ENCODE measurements around the gene DBI. TPM values are rescaled to one million over a fixed set of nuclear protein-coding genes. Genes with fewer than 3 reads are reported as not detected.

The DBI gene
- total and polyA plus RNA-seq, 2 donors (not counting 1 experiment from before 2014, with no cell fraction given) = 45.2 to 69.4 TPM

GRCh38 chr2:119415630-119416029 is 48.9 kb downstream of the DBI start:
- Histone ChIP-seq H4K20me1 (ENCODE audit: control insufficient read depth, insufficient read depth, low read length, poor library complexity, severe bottlenecking) (no peaks in the 10 kb centered on the region), H3K79me2 (ENCODE audit: control insufficient read depth, insufficient read depth, low read length) (no peaks in the 10 kb centered on the region), H3K4me3 (ENCODE audit: control extremely low read depth in 1 of 5, extremely low read depth in 1 of 5, insufficient read depth in 1 of 5, low read depth in 2 of 5, low read length in 4 of 5) (no peak overlapping the region), H3K9me3 (ENCODE audit: control extremely low read depth in 1 of 3, control insufficient read depth in 2 of 3, insufficient read depth in 1 of 3, low read length in 2 of 3) (peaks cover 0 to 1% (median 0%) of the 10 kb centered on the region in 3 donors), H3K4me2 (replicated peaks; ENCODE audit: low read depth, low read length, poor library complexity, severe bottlenecking) (no peak overlapping the region), H2AFZ (ENCODE audit: insufficient read depth, low read depth, low read length, poor library complexity, severe bottlenecking) (no peak overlapping the region), H3K27me3 (replicated peaks in 1 of 4; ENCODE audit: control extremely low read depth in 1 of 4, control insufficient read depth in 3 of 4, insufficient read depth in 4 of 4, low read length in 3 of 4) (peaks cover 0 to 6% (median 0%) of the 10 kb centered on the region in 4 experiments), H3K9ac (ENCODE audit: low read length) (no peak overlapping the region), H3K36me3 (replicated peaks in 1 of 2; ENCODE audit: control extremely low read depth in 1 of 2, control insufficient read depth in 1 of 2, extremely low read depth in 1 of 2, insufficient read depth in 2 of 2, low read length in 1 of 2) (no peaks in the 10 kb centered on the region), H3K27ac (ENCODE audit: low read length in 2 of 2) (no peak overlapping the region), H3K4me1 (ENCODE audit: control insufficient read depth in 2 of 2, insufficient read depth in 2 of 2, low read length in 2 of 2) (peaks cover 5 to 14% of the 10 kb centered on the region in 2 donors)
- ATAC-seq (ENCODE audit: low read depth) (no peak), DNase-seq (no peak)
- no peak overlapping the region for H3K27ac Mint-ChIP-seq
- H3K9me3 Mint-ChIP-seq (ENCODE audit: insufficient read depth) = no peaks in the 10 kb centered on the region
- WGBS (ENCODE audit: insufficient coverage) = no CpG with 5 or more reads among the region's 1 CpG
- CTCF ChIA-PET = interaction anchor here (1.5 kb wide), 1 partner anchor 9 kb away, joined by 4 read pairs; no protein-coding TSS in a partner anchor
- intact Hi-C loops (cut with micrococcal nuclease) = no loop called here
- TF ChIP-seq EZH2 (IDR thresholded peaks at IDR 0.05; ENCODE audit: borderline replicate concordance, insufficient read depth, low read depth, low read length, poor library complexity, severe bottlenecking) (no peak), CTCF (IDR thresholded peaks at IDR 0.05) (no peak)
- H3K4me3 Mint-ChIP-seq = no peak overlapping the region
- POLR2A ChIA-PET = no interaction called here
- peaks cover 23% of the 10 kb centered on the region for H3K27me3 Mint-ChIP-seq
- peaks cover 17% of the 10 kb centered on the region for H3K4me1 Mint-ChIP-seq

- intact Hi-C loops (cut with micrococcal nuclease) = no loop called here
- Histone ChIP-seq H3K27me3 (replicated peaks in 1 of 4; ENCODE audit: control extremely low read depth in 1 of 4, control insufficient read depth in 3 of 4, insufficient read depth in 4 of 4, low read length in 3 of 4) (peaks cover 0 to 13% (median 3%) of the 10 kb centered on the region in 4 experiments), H2AFZ (ENCODE audit: insufficient read depth, low read depth, low read length, poor library complexity, severe bottlenecking) (no peak overlapping the region), H3K4me3 (ENCODE audit: control extremely low read depth in 1 of 5, extremely low read depth in 1 of 5, insufficient read depth in 1 of 5, low read depth in 2 of 5, low read length in 4 of 5) (no peak overlapping the region), H3K9me3 (ENCODE audit: control extremely low read depth in 1 of 3, control insufficient read depth in 2 of 3, insufficient read depth in 1 of 3, low read length in 2 of 3) (peaks cover 1 to 7% (median 3%) of the 10 kb centered on the region in 3 donors), H3K36me3 (replicated peaks in 1 of 2; ENCODE audit: control extremely low read depth in 1 of 2, control insufficient read depth in 1 of 2, extremely low read depth in 1 of 2, insufficient read depth in 2 of 2, low read length in 1 of 2) (no peaks in the 10 kb centered on the region), H3K4me1 (ENCODE audit: control insufficient read depth in 2 of 2, insufficient read depth in 2 of 2, low read length in 2 of 2) (peaks cover 5 to 14% of the 10 kb centered on the region in 2 donors), H3K4me2 (replicated peaks; ENCODE audit: low read depth, low read length, poor library complexity, severe bottlenecking) (no peak overlapping the region), H3K9ac (ENCODE audit: low read length) (no peak overlapping the region), H4K20me1 (ENCODE audit: control insufficient read depth, insufficient read depth, low read length, poor library complexity, severe bottlenecking) (no peaks in the 10 kb centered on the region), H3K27ac (ENCODE audit: low read length in 2 of 2) (no peak overlapping the region), H3K79me2 (ENCODE audit: control insufficient read depth, insufficient read depth, low read length) (no peaks in the 10 kb centered on the region)
- 100% methylated on average over 1 of the region's 4 CpGs for WGBS (ENCODE audit: insufficient coverage)
- H3K4me3 Mint-ChIP-seq = no peak overlapping the region
- H3K27me3 Mint-ChIP-seq = peaks cover 21% of the 10 kb centered on the region
- no peaks in the 10 kb centered on the region for H3K9me3 Mint-ChIP-seq (ENCODE audit: insufficient read depth)
- H3K4me1 Mint-ChIP-seq = peaks cover 17% of the 10 kb centered on the region
- TF ChIP-seq EZH2 (IDR thresholded peaks at IDR 0.05; ENCODE audit: borderline replicate concordance, insufficient read depth, low read depth, low read length, poor library complexity, severe bottlenecking) = no peak
- TF ChIP-seq CTCF (IDR thresholded peaks at IDR 0.05) = no peak
- CTCF ChIA-PET = interaction anchor here (1.5 kb wide), 2 partner anchors 8 to 10 kb away, joined by 4 to 5 read pairs; no protein-coding TSS in a partner anchor
- POLR2A ChIA-PET = no interaction called here
- DNase-seq = no peak
- ATAC-seq (ENCODE audit: low read depth) = no peak
- no peak overlapping the region for H3K27ac Mint-ChIP-seq
Observed at GRCh38 chr2:119416299-119416923, 49.6 kb downstream of the DBI start.
